GM21447 (cell line): ENCODE measurements around the gene PMM2.
A peak's percentile ranks its signal among the peaks of the same experiment; 100 is the strongest.

Source experiments
- ATAC-seq: cut with Tn5 transposase; IDR thresholded peaks from one replicate; pipeline ENCODE4 v1.9.1; 2021; ENCODE audit not compliant: unreplicated experiment

PMM2 gene

GRCh38 chr16:8885674-8886592 lies 88.3 kb downstream of the PMM2 start:
- no peak for ATAC-seq

DNA sequence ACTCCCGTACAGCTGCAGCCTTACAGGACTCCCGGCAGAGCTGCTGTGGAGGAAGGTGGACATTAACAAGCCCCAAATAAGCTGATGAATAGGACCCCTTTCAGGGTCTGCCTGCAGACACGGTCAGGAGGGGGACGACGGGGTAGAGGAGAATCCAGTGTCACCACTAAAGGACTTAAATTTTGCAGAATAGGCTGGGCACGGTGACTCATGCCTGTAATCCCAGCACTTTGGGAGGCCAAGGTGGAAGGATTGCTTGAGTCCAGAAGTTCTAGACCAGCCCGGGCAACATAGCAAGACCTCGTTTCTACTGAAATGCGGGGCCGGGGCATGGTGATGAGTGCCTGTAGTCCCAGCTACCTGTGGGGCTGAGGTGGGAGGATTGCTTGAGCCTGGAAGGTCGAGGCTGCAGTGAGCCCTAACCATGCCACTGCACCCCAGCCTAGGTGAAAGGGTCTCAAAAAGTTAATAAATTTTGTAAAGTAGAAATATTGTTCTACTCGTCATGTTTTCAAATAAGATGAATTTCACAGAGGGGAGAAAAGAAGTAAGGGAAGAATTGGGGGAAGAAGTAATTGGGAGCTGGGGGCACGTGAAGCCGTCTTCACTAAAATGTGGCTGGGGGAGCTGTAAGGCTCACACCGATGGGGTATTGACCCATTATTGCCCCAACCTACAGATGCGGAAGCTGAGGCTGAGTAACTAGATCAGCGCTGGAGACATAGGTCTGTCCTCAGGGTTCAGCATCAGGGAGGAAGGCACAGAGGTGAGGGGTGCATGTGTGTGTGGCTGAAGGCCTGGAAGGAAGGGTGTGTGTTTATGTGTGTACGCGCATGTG lies 89.2 kb downstream of the PMM2 start:
- ATAC-seq, result no peak

GRCh38 chr16:8887431-8887765 lies 89.8 kb downstream of the PMM2 start:
- no peak for ATAC-seq

- no peak for ATAC-seq
Observed at GRCh38 chr16:8887952-8888560, 90.4 kb downstream of the PMM2 start.

- ATAC-seq, result no peak
Observed at GRCh38 chr16:8888951-8889892, 91.6 kb downstream of the PMM2 start.

DNA sequence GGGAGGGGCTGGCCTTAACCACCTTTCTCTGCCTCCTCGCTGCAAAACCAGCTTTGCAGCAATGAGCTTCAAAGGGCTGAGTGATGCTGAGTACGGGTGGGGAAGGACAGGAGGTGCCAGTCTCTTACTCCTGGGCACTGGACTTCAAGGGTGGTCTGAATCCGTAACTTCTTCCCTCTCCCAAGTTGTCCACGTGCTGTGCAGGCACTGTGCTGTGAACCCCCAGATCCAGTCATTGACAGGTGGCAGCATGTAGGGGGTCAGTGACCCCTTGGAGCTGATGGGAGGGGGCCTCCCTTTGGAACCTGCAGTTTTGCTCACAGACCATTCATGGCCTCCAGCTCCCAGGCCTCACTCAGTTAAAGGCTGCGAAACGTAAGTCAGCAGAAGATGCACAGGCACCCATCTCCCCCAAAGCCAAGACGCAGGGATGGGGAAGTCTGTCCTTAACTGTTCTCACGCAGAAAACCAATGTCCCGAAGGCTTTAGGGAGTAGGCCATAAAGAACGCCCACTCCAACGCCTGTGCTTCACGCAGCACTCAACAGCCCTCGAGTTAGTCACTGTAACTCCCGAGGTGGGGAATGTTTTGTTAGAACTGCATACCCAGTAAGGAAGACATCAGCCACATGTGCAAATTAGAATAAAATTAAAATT lies 92.4 kb downstream of the PMM2 start:
- ATAC-seq, result no peak

DNA sequence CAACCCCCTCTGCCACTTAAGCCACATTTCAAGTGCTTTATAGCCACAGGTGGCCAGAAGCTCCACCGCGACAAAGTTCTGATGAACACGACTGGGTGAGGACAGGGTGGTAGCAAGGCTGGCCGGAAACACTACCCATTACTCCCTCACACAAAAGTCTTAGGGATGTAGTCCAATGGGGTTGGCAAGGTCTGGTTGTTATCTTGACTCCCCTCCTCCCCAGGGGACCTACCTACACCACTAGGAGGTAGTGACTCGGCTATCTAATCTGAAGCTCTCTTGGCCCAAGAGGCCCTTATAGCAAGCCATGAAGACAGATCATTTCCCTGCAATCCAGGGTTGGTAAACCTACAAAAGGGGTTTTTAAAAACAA lies 92.9 kb downstream of the PMM2 start:
- ATAC-seq, result no peak

DNA sequence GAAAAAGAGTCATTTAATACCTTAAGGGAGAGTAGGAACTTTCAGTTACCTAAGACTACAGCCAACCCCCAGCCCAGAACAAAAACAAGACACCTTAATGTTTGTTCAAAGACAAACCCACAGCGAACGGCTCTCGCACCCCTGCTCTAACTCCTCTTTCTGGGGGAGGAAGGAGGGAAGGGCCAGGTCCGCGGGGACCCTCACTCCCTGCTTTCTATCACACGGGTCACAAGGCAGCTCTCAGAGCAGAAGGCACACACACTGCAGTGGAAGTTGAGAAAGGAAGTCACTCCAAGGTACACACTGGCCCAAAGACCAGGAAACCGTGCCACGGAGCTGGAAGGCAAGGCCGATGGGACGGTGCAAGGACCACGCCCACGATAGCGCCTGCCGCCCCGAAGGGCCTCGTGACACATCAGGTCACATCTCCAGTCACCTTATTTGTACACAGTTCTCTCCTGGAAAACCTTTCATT lies 94.5 kb downstream of the PMM2 start:
- ATAC-seq, result peak; percentile 20

GRCh38 chr16:8893426-8893825 lies 95.8 kb downstream of the PMM2 start:
- no peak for ATAC-seq

DNA sequence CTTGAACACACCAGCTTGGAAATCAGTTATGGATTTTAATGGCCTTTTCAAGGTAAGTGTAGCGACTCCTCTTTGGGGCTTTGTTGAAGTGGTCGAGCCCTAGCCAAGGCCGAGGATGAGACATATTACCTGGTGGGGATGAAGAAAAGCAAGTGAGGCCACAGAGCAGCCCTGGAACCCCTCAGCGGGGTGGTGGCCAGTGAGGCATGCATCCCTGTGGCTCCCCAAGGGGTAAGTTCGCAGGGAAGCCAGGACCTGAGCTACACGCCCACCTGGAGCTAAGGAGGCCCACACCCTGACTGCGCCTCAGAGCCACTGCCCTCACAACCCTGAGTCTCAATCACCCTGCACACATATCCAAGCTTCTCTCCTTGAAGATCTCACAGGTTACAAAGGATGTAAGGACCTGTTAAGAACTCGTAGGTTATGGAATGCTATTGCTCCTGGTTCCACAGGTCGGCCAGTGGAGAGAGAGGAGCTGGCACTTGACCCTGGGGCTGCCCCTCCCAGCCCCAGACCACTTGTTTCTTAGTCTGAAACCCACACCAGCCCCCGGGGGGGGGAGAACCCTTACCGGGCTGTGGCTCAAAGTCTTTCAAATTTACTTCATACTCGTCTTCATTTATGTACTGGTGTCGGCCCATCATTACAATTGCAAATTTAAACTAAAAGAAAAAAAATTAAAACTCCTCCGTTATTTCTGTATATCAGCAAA lies 96.5 kb downstream of the PMM2 start:
- no peak for ATAC-seq

DNA sequence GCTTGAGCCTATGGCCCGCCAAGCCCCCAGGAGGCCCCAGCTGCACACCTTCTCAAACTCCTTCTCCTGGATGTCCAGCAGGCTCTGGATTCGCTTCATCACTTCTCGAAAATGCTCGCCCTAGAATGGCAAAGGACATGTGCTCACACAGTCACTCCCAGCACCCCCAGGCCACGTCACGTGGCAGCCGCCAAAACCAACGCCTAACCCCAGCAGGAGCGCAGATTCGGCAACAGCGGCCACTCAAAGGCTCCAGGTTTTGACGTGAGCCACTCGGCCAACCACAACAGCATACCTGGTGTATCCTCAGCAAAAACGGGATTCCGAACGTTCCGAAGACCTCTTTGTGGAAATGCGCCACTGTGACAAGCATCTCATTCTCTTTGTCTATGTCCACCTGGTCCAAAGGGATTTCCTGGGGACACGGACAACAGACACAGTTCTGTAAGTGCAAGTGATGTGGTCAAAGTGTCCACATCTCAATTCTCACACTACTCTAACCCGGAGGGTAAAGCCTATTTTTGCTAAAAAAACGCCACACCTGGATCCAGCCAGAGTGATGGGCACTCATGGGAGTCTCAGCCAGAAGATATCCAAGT lies 97.2 kb downstream of the PMM2 start:
- ATAC-seq, result no peak

DNA sequence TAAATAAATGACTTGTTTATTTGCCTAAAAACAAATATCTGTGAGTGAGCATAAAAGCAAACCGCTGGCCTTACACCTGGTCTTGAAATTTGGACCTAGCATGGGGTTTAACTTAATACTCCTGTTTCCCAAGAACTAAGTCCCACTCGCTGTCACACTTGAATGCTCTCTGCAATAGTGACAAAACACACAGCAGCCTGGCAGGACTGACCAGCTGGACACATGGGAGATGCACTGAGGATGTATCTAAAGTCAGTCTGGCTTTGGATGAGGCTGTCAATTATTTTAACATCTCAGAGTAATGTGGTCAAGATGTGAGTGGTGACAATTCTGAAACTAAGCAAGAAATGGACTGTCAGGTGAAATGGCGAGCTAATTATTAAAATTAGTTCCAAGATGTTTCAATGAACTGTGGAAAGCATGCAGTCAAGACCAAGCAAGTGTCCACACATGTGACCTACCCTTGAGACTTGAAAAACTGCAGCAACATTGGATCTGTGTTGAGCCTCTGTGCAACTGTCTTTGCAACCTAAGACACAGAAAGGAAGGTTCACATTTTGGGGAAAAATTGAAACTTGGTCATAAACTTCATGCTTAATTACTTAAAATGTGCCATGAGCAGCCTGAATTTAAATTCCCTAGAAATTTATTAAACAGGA lies 101.2 kb downstream of the PMM2 start:
- ATAC-seq, result no peak
